PC-3 (cell line): ENCODE data around the gene ETV2.

Source experiments
- EZH2 ChIP-seq: fragments of 300-600 bp; sonication (generic); IDR thresholded peaks from one replicate; pipeline ENCODE4 v1.6.1; 2017; ENCODE audit warnings: antibody characterized with exemption, mild to moderate bottlenecking, low read length; ENCODE audit not compliant: unreplicated experiment
- EZH2phosphoT487 ChIP-seq: fragments of 300-600 bp; sonication (generic); IDR thresholded peaks from 2 replicates; pipeline ENCODE4 v1.6.1; 2018; ENCODE audit warnings: mild to moderate bottlenecking, antibody characterized with exemption, low read length, borderline replicate concordance
- TF ChIP-seq, protein P1 (sequence below): fragments of 300-600 bp; sonication (generic); conservative IDR thresholded peaks from 2 replicates; pipeline ENCODE4 v1.5.1; 2017; ENCODE audit warnings: antibody characterized with exemption, low read depth, mild to moderate bottlenecking, low read length

DNA sequence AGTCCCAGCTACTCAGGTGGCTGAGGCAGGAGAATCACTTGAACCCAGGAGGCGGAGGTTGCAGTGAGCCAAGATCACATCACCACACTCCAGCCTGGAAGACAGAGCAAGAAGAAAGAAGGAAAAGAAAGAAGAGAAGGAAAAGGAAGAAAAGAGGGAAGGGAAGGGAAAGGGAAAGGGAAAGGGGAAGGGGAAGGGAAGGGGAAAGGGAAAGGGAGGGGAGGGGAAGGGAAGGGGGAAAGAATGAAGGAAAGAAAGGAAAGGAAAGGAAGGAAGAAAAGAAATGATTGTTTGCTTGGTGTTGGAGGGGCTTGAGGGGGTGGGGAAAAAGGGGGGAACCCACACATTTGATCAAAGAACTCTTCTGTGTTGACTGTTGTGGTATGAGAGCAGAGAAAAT, 45.6 kb upstream of the ETV2 start:
- TF ChIP-seq, protein P1, sequence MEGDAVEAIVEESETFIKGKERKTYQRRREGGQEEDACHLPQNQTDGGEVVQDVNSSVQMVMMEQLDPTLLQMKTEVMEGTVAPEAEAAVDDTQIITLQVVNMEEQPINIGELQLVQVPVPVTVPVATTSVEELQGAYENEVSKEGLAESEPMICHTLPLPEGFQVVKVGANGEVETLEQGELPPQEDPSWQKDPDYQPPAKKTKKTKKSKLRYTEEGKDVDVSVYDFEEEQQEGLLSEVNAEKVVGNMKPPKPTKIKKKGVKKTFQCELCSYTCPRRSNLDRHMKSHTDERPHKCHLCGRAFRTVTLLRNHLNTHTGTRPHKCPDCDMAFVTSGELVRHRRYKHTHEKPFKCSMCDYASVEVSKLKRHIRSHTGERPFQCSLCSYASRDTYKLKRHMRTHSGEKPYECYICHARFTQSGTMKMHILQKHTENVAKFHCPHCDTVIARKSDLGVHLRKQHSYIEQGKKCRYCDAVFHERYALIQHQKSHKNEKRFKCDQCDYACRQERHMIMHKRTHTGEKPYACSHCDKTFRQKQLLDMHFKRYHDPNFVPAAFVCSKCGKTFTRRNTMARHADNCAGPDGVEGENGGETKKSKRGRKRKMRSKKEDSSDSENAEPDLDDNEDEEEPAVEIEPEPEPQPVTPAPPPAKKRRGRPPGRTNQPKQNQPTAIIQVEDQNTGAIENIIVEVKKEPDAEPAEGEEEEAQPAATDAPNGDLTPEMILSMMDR: no peak
- TF ChIP-seq EZH2 (no peak), EZH2phosphoT487 (no peak)
